ENCODE data around the gene MEIOB. TPM values are rescaled to one million over a fixed set of nuclear protein-coding genes. Genes with fewer than 3 reads are reported as not detected.
A peak's percentile ranks its signal among the peaks of the same experiment; 100 is the strongest.
"Not testable (repeated sequence)": the region's sequence is repeated elsewhere in the genome, so short reads cannot be mapped to it uniquely, and the experiment has no call there.

Gene MEIOB
- total RNA-seq, 1 experiment from 2014 or later = not detected

- ChIA-PET CTCF (interaction anchor here (0.6 kb wide), 1 partner anchor 154 kb away, joined by 8 read pairs; no protein-coding TSS in a partner anchor), POLR2A (ENCODE audit: unreplicated experiment) (interaction anchor here (0.7 kb wide), 1 partner anchor 38 kb away, joined by 3 read pairs; no protein-coding TSS in a partner anchor)
- Histone ChIP-seq H3K4me2 (no peak overlapping the region), H3K79me2 (ENCODE audit: low read depth) (no peaks in the 10 kb centered on the region), H3F3A (ENCODE audit: insufficient read depth, low read depth) (peaks cover 16% of the 10 kb centered on the region), H3K4me3 (no peak overlapping the region), H3K27me3 (ENCODE audit: insufficient read depth, low read depth) (peaks cover 8% of the 10 kb centered on the region; the same call in 1 of the 2 replicates), H3K36me3 (ENCODE audit: low read depth) (no peaks in the 10 kb centered on the region), H4K20me1 (ENCODE audit: insufficient read depth) (no peaks in the 10 kb centered on the region), H3K9me2 (ENCODE audit: insufficient read depth) (no peaks in the 10 kb centered on the region), H2AFZ (no peak overlapping the region), H3K27ac (no peak overlapping the region), H3K4me1 (replicated peaks; ENCODE audit: insufficient read depth) (peaks cover 2% of the 10 kb centered on the region), H3K9me3 (ENCODE audit: insufficient read depth, low read depth) (no peaks in the 10 kb centered on the region)
- DNase-seq = no peak
- intact Hi-C loops (cut with micrococcal nuclease; ENCODE audit: unreplicated experiment) = no loop called here
- TF ChIP-seq CTCF (conservative IDR thresholded peaks at IDR 0.05) = no peak
- no peak for TF ChIP-seq EZH2 (IDR thresholded peaks at IDR 0.05; ENCODE audit: low read depth)
- BruUV-seq (replicated peaks) = no TSS peak
Measured at GRCh38 chr16:1887711-1888354, 15.9 kb upstream of the MEIOB start.

DNA sequence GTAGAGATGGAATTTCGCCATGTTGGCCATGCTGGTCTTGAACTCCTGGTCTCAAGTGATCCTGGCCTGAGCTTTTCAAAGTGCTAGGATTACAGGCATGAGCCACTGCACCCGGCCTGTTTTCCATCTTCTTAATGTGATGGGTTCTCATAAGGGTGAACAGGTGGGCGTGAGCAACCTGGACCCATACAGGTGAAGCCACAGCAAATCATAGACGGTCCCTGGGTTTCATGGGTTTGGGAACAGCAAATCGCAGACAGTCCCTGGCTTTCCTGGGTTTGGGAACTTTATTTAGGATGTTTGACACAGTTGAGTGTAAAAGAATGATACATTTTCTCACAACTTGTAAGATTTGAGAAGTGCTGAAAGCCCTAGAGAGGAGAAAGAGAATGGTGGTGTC is 12.9 kb upstream of the MEIOB start:
- no TSS peak for BruUV-seq (replicated peaks)
- intact Hi-C loops (cut with micrococcal nuclease; ENCODE audit: unreplicated experiment) = no loop called here
- H3K27ac ChIP-seq = no peak overlapping the region
- TF ChIP-seq CTCF (conservative IDR thresholded peaks at IDR 0.05) (no peak), EZH2 (IDR thresholded peaks at IDR 0.05; ENCODE audit: low read depth) (no peak)
- no peak overlapping the region for H2AFZ ChIP-seq
- ChIA-PET CTCF (no interaction called here), POLR2A (ENCODE audit: unreplicated experiment) (no interaction called here)
- peaks cover 1% of the 10 kb centered on the region for H3K4me1 ChIP-seq (replicated peaks; ENCODE audit: insufficient read depth)
- H3K27me3 ChIP-seq (ENCODE audit: insufficient read depth, low read depth) = peaks cover 8% of the 10 kb centered on the region; the same call in 1 of the 2 replicates
- peaks cover 9% of the 10 kb centered on the region for H3F3A ChIP-seq (ENCODE audit: insufficient read depth, low read depth)
- no peak overlapping the region for H3K4me3 ChIP-seq
- H3K9me3 ChIP-seq (ENCODE audit: insufficient read depth, low read depth) = no peaks in the 10 kb centered on the region
- no peaks in the 10 kb centered on the region for H3K9me2 ChIP-seq (ENCODE audit: insufficient read depth)
- DNase-seq = no peak
- no peak overlapping the region for H3K4me2 ChIP-seq
- H4K20me1 ChIP-seq (ENCODE audit: insufficient read depth) = no peaks in the 10 kb centered on the region
- H3K36me3 ChIP-seq (ENCODE audit: low read depth) = no peaks in the 10 kb centered on the region
- no peaks in the 10 kb centered on the region for H3K79me2 ChIP-seq (ENCODE audit: low read depth)

GRCh38 chr16:1884155-1884760 is 12.3 kb upstream of the MEIOB start:
- POLR2A ChIA-PET (ENCODE audit: unreplicated experiment) = no interaction called here
- BruUV-seq (replicated peaks) = no TSS peak
- H3K4me1 ChIP-seq (replicated peaks; ENCODE audit: insufficient read depth) = peaks cover 8% of the 10 kb centered on the region
- H3K9me3 ChIP-seq (ENCODE audit: insufficient read depth, low read depth) = no peaks in the 10 kb centered on the region
- H3K27me3 ChIP-seq (ENCODE audit: insufficient read depth, low read depth) = peaks cover 7% of the 10 kb centered on the region; the same call in 1 of the 2 replicates
- no peaks in the 10 kb centered on the region for H3K79me2 ChIP-seq (ENCODE audit: low read depth)
- DNase-seq = no peak
- no peak overlapping the region for H3K4me2 ChIP-seq
- H3K9me2 ChIP-seq (ENCODE audit: insufficient read depth) = no peaks in the 10 kb centered on the region
- H4K20me1 ChIP-seq (ENCODE audit: insufficient read depth) = no peaks in the 10 kb centered on the region
- intact Hi-C loops (cut with micrococcal nuclease; ENCODE audit: unreplicated experiment) = no loop called here
- CTCF ChIA-PET = no interaction called here
- H3K27ac ChIP-seq = no peak overlapping the region
- no peak overlapping the region for H2AFZ ChIP-seq
- H3F3A ChIP-seq (ENCODE audit: insufficient read depth, low read depth) = peaks cover 12% of the 10 kb centered on the region
- no peak overlapping the region for H3K4me3 ChIP-seq
- TF ChIP-seq EZH2 (IDR thresholded peaks at IDR 0.05; ENCODE audit: low read depth) (no peak), CTCF (conservative IDR thresholded peaks at IDR 0.05) (peak; percentile 57)
- no peaks in the 10 kb centered on the region for H3K36me3 ChIP-seq (ENCODE audit: low read depth)

DNA sequence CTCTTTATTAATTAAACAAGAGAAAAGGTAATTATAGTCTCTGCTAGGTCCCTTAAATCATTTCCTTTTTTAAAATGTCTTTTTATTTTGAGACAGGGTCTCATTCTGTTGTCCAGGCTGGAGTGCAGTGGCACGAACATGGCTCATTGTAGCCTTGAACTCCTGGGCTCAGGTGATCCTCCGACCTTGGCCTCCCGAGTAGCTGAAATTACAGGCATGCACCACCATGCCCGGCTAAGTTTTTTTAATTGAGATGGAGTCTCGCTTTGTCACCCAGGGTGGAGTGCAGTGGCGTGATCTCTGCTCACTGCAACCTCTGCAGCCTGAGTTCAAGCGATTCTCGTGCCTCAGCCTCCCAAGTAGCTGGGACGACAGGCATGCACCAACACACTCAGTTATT is 9.2 kb upstream of the MEIOB start:
- BruUV-seq (replicated peaks); DNase-seq; POLR2A ChIA-PET (ENCODE audit: unreplicated experiment); H3K27ac ChIP-seq; H3K4me3 ChIP-seq; H2AFZ ChIP-seq; H3K9me3 ChIP-seq (ENCODE audit: insufficient read depth, low read depth); H3K27me3 ChIP-seq (ENCODE audit: insufficient read depth, low read depth); H3K4me2 ChIP-seq; intact Hi-C loops (cut with micrococcal nuclease; ENCODE audit: unreplicated experiment); H3K36me3 ChIP-seq (ENCODE audit: low read depth); H3K9me2 ChIP-seq (ENCODE audit: insufficient read depth); CTCF ChIA-PET; H3K79me2 ChIP-seq (ENCODE audit: low read depth); H4K20me1 ChIP-seq (ENCODE audit: insufficient read depth): not testable (repeated sequence)
- peaks cover 20% of the 10 kb centered on the region for H3K4me1 ChIP-seq (replicated peaks; ENCODE audit: insufficient read depth)
- peaks cover 22% of the 10 kb centered on the region for H3F3A ChIP-seq (ENCODE audit: insufficient read depth, low read depth)
